A549 (cell line): ENCODE results near the gene RPRD1A. TPM values are rescaled to one million over a fixed set of nuclear protein-coding genes. Genes with fewer than 3 reads are reported as not detected.
"Not testable (repeated sequence)": the region's sequence is repeated elsewhere in the genome, so short reads cannot be mapped to it uniquely, and the experiment has no call there.

Experiments used
- ATAC-seq, 2 experiments: fragments of 200-7000 bp in 1 of 2; fragments of >200 bp in 1 of 2; cut with Nextera tagmentation in 1 of 2; cut with Tn5 transposase in 1 of 2; 3 replicates each; pipeline versions ENCODE4 v1.8.0 to v1.9.1; 2018 to 2020; ENCODE audit warnings: mild to moderate bottlenecking in 1 of 2, moderate library complexity in 1 of 2
- CTCF ChIA-PET: fragments of 300-600 bp; sonication (Branson Sonifier 250); formaldehyde crosslinking; extraction: SDS; loops from one replicate; lab custom pipeline; 2021; ENCODE audit warnings: antibody characterized with exemption, inconsistent platforms; lab: Yijun Ruan, JAX
- POLR2A ChIA-PET: fragments of 350-600 bp; formaldehyde crosslinking; extraction: SDS; loops from one replicate; lab custom pipeline; 2021; ENCODE audit warnings: antibody characterized with exemption, inconsistent platforms; lab: Yijun Ruan, JAX
- DNase-seq, 2 experiments: peaks; one replicate each; pipeline versions ENCODE4 v3.0.0 to v3.0.0-alpha.2; 2011 to 2016; ENCODE audit warnings: low read depth in 1 of 2, low spot score in 1 of 2
- FAIRE-seq: peaks from 2 replicates; lab custom pipeline; 2011; peaks lifted over from hg19 to GRCh38; lab: Jason Lieb, UNC
- H3K27ac ChIP-seq, 2 experiments: fragments of >200 bp; sonication (Bioruptor Twin); formaldehyde crosslinking; 3 replicates each; pipeline ENCODE4 v1.5.1; 2016 to 2017
- H3K4me1 ChIP-seq: fragments of >200 bp; sonication (Bioruptor Twin); formaldehyde crosslinking; 3 replicates; pipeline ENCODE4 v1.6.1; 2016
- H3K4me2 ChIP-seq: fragments of >200 bp; sonication (Bioruptor Twin); formaldehyde crosslinking; 3 replicates; pipeline ENCODE4 v1.6.1; 2016
- H3K4me3 ChIP-seq: fragments of >200 bp; sonication (Bioruptor Twin); formaldehyde crosslinking; 3 replicates; pipeline ENCODE4 v1.5.1; 2016
- H3K9me3 ChIP-seq: fragments of >200 bp; sonication (Bioruptor Twin); formaldehyde crosslinking; 3 replicates; pipeline ENCODE4 v1.6.1; 2016
- BCL3 ChIP-seq: fragments of >200 bp; sonication (Bioruptor Twin); formaldehyde crosslinking; IDR thresholded peaks from 3 replicates; pipeline ENCODE4 v1.6.1; 2016
- CBX8 ChIP-seq: fragments of 200-600 bp; sonication (generic); IDR thresholded peaks from 2 replicates; pipeline ENCODE4 v1.6.1; 2016
- CHD4 ChIP-seq: fragments of 200-600 bp; sonication (generic); IDR thresholded peaks from 2 replicates; pipeline ENCODE4 v1.6.1; 2016; ENCODE audit warnings: antibody characterized with exemption, mild to moderate bottlenecking, borderline replicate concordance
- EP300 ChIP-seq, 2 experiments: fragments of >200 bp; sonication (Bioruptor Twin); formaldehyde crosslinking; IDR thresholded peaks; 2 replicates in 1 of 2; 3 replicates in 1 of 2; pipeline ENCODE4 v1.6.1; 2016 to 2017
- ESRRA ChIP-seq: fragments of 150-350 bp; IDR thresholded peaks from 2 replicates; pipeline ENCODE4 v1.6.1; 2014; ENCODE audit warnings: mild to moderate bottlenecking, low read length, borderline replicate concordance
- FOXS1 ChIP-seq: fragments of 250-450 bp; sonication (Bioruptor Pico); IDR thresholded peaks from 2 replicates; pipeline ENCODE4 v1.5.0; 2020; ENCODE audit warnings: mild to moderate bottlenecking, moderate library complexity
- HOXA7 ChIP-seq: fragments of 250-450 bp; sonication (Bioruptor Pico); IDR thresholded peaks from 2 replicates; pipeline ENCODE4 v1.5.0; 2020; ENCODE audit warnings: mild to moderate bottlenecking, moderate library complexity
- JUNB ChIP-seq: fragments of >200 bp; sonication (Bioruptor Twin); formaldehyde crosslinking; IDR thresholded peaks from 2 replicates; pipeline ENCODE4 v1.6.1; 2016
- MAFK ChIP-seq: fragments of 450-650 bp; IDR thresholded peaks from 2 replicates; pipeline ENCODE4 v1.6.1; 2014; ENCODE audit not compliant: partially characterized antibody
- MAZ ChIP-seq: fragments of 150-350 bp; IDR thresholded peaks from 2 replicates; pipeline ENCODE4 v1.6.1; 2014; ENCODE audit warnings: antibody characterized with exemption, low read depth, low read length, borderline replicate concordance
- NFE2L2 ChIP-seq: fragments of 150-350 bp; conservative IDR thresholded peaks from 2 replicates; pipeline ENCODE4 v1.6.1; 2014; ENCODE audit warnings: low read length
- PHF8 ChIP-seq: fragments of 200-600 bp; sonication (generic); IDR thresholded peaks from 2 replicates; pipeline ENCODE4 v1.6.1; 2016; ENCODE audit warnings: low read depth, mild to moderate bottlenecking, antibody characterized with exemption, moderate library complexity, borderline replicate concordance
- POLR2AphosphoS2 ChIP-seq: conservative IDR thresholded peaks from 2 replicates; pipeline ENCODE4 v1.6.1; 2012; ENCODE audit warnings: low read length, improper control_type of control experiment, inconsistent platforms
- REST ChIP-seq: fragments of 200-600 bp; sonication (generic); IDR thresholded peaks from 2 replicates; pipeline ENCODE4 v1.6.1; 2016; ENCODE audit warnings: antibody characterized with exemption, mild to moderate bottlenecking, moderate library complexity
- SREBF2 ChIP-seq: fragments of 450-650 bp; IDR thresholded peaks from 2 replicates; pipeline ENCODE4 v1.6.1; 2014; ENCODE audit warnings: mild to moderate bottlenecking, moderate library complexity
- TP53 ChIP-seq: fragments of 250-450 bp; sonication (Bioruptor Pico); IDR thresholded peaks from 2 replicates; pipeline ENCODE4 v1.5.0; 2021; ENCODE audit warnings: mild to moderate bottlenecking, moderate library complexity
- ZFP36 ChIP-seq: fragments of 450-650 bp; IDR thresholded peaks from 2 replicates; pipeline ENCODE4 v1.6.1; 2014; ENCODE audit warnings: borderline replicate concordance; ENCODE audit not compliant: partially characterized antibody
- ZSCAN20 ChIP-seq: fragments of 250-450 bp; sonication (Bioruptor Pico); IDR thresholded peaks from 2 replicates; pipeline ENCODE4 v1.8.0; 2022; ENCODE audit warnings: mild to moderate bottlenecking, moderate library complexity
- WGBS: methylation state at CpG from one replicate; pipeline ENCODE4 v1.1.6; 2017; ENCODE audit errors: missing lambda C conversion rate; 5-methylcytosine and 5-hydroxymethylcytosine counted together
- polyA plus RNA-seq, 4 experiments: library from polyadenylated mRNA; depleted of rRNA in 3 of 4; stranded (reverse); fragments of >200 nt; fragmentation: RNase III in 1 of 4; extraction: RNeasy Plus Mini Kit Qiagen cat#74134 plus additional on column Dnase treatment in 1 of 4; gene quantifications; 2 replicates in 3 of 4; 3 replicates in 1 of 4; pipeline ENCODE4 v1.2.3, GENCODE V29; 2011 to 2017
- TF ChIP-seq, protein P1 (sequence below): fragments of 250-450 bp; sonication (Bioruptor Pico); IDR thresholded peaks from 2 replicates; pipeline ENCODE4 v1.5.0; 2020; ENCODE audit warnings: low read depth, mild to moderate bottlenecking, moderate library complexity
- TF ChIP-seq, protein P2 (sequence below): fragments of 450-650 bp; IDR thresholded peaks from 2 replicates; pipeline ENCODE4 v1.6.1; 2014; ENCODE audit warnings: antibody characterized with exemption
- TF ChIP-seq, protein P3 (sequence below): fragments of 150-350 bp; IDR thresholded peaks from 2 replicates; pipeline ENCODE4 v1.6.1; 2014; ENCODE audit warnings: low read depth, mild to moderate bottlenecking, low read length
- TF ChIP-seq, protein P4 (sequence below): IDR thresholded peaks from 2 replicates; pipeline ENCODE4 v1.6.1; 2012
- TF ChIP-seq, protein P5 (sequence below): fragments of >200 bp; sonication (Bioruptor Twin); formaldehyde crosslinking; IDR thresholded peaks from 2 replicates; pipeline ENCODE4 v1.6.1; 2016
- TF ChIP-seq, protein P6 (sequence below): fragments of >200 bp; sonication (Bioruptor Twin); formaldehyde crosslinking; IDR thresholded peaks from 3 replicates; pipeline ENCODE4 v1.5.1; 2016

Gene RPRD1A
- polyA plus RNA-seq, 2 of the 4 experiments (the other 2 are of a cell fraction), result 25.8 to 58.2 TPM

GRCh38 chr18:36025025-36025424, 42.3 kb downstream of the RPRD1A start:
- WGBS, result 81% methylated on average over 1 of the region's 1 CpG
- FAIRE-seq (no peak), DNase-seq (no peak), ATAC-seq (no peak)
- Histone ChIP-seq H3K4me2 (no peak overlapping the region), H3K4me1 (no peaks in the 10 kb centered on the region), H3K9me3 (no peaks in the 10 kb centered on the region), H3K27ac (no peak overlapping the region), H3K4me3 (no peak overlapping the region)
- CTCF ChIA-PET, result no interaction called here
- TF ChIP-seq MAFK (no peak), FOXS1 (CRISPR knock-in tag) (no peak), CHD4 (no peak), SREBF2 (no peak), EP300 (IDR thresholded peaks at IDR 0.05) (no peak), NFE2L2 (no peak), ZSCAN20 (CRISPR knock-in tag) (no peak), HOXA7 (CRISPR knock-in tag) (no peak), PHF8 (no peak)
- TF ChIP-seq, protein P1, sequence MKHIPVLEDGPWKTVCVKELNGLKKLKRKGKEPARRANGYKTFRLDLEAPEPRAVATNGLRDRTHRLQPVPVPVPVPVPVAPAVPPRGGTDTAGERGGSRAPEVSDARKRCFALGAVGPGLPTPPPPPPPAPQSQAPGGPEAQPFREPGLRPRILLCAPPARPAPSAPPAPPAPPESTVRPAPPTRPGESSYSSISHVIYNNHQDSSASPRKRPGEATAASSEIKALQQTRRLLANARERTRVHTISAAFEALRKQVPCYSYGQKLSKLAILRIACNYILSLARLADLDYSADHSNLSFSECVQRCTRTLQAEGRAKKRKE (CRISPR knock-in tag), result no peak
- TF ChIP-seq, protein P2, sequence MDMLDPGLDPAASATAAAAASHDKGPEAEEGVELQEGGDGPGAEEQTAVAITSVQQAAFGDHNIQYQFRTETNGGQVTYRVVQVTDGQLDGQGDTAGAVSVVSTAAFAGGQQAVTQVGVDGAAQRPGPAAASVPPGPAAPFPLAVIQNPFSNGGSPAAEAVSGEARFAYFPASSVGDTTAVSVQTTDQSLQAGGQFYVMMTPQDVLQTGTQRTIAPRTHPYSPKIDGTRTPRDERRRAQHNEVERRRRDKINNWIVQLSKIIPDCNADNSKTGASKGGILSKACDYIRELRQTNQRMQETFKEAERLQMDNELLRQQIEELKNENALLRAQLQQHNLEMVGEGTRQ, result no peak
- POLR2A ChIA-PET, result no interaction called here

DNA sequence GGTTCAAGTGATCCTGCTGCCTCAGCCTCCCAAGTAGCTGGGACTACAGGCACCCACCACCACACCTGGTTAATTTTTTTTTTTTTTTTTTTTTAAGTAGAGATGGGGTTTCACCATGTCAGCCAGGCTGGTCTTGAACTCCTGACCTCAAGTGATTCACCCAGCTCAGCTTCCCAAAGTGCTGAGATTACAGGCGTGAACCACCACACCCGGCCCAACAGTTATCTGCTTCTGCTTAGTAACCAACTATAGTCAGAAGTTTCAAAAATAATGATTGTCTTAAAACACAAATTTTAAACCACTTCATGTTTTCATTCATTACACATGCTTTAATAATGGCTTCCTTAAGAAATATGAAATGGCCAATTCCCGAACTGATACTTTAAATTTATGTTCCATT, 43.1 kb downstream of the RPRD1A start:
- H3K4me1 ChIP-seq, FAIRE-seq, H3K9me3 ChIP-seq, H3K4me3 ChIP-seq, DNase-seq, H3K27ac ChIP-seq, POLR2A ChIA-PET, ATAC-seq, CTCF ChIA-PET, H3K4me2 ChIP-seq: not testable (repeated sequence)
- WGBS, result 96% methylated on average over 3 of the region's 3 CpGs

GRCh38 chr18:36023336-36023735, 44.0 kb downstream of the RPRD1A start:
- ChIA-PET POLR2A (no interaction called here), CTCF (no interaction called here)
- no peak for DNase-seq
- WGBS, result 92% methylated on average over 1 of the region's 1 CpG
- Histone ChIP-seq H3K4me3 (no peak overlapping the region), H3K9me3 (no peaks in the 10 kb centered on the region), H3K27ac (no peak overlapping the region), H3K4me2 (no peak overlapping the region), H3K4me1 (no peaks in the 10 kb centered on the region)
- no peak for ATAC-seq
- FAIRE-seq, result no peak
- TF ChIP-seq POLR2AphosphoS2, result no peak
- no peak for TF ChIP-seq TP53 (CRISPR knock-in tag)
- TF ChIP-seq BCL3, result no peak
- TF ChIP-seq ESRRA, result no peak
- TF ChIP-seq, protein P3, sequence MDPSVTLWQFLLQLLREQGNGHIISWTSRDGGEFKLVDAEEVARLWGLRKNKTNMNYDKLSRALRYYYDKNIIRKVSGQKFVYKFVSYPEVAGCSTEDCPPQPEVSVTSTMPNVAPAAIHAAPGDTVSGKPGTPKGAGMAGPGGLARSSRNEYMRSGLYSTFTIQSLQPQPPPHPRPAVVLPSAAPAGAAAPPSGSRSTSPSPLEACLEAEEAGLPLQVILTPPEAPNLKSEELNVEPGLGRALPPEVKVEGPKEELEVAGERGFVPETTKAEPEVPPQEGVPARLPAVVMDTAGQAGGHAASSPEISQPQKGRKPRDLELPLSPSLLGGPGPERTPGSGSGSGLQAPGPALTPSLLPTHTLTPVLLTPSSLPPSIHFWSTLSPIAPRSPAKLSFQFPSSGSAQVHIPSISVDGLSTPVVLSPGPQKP, result no peak
- TF ChIP-seq, protein P4, sequence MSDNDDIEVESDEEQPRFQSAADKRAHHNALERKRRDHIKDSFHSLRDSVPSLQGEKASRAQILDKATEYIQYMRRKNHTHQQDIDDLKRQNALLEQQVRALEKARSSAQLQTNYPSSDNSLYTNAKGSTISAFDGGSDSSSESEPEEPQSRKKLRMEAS, result no peak
- no peak for TF ChIP-seq MAZ
- no peak for TF ChIP-seq SREBF2
- TF ChIP-seq JUNB, result no peak
- TF ChIP-seq, protein P5, sequence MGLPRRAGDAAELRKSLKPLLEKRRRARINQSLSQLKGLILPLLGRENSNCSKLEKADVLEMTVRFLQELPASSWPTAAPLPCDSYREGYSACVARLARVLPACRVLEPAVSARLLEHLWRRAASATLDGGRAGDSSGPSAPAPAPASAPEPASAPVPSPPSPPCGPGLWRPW, result no peak
- TF ChIP-seq ZFP36, result no peak
- TF ChIP-seq, protein P6, sequence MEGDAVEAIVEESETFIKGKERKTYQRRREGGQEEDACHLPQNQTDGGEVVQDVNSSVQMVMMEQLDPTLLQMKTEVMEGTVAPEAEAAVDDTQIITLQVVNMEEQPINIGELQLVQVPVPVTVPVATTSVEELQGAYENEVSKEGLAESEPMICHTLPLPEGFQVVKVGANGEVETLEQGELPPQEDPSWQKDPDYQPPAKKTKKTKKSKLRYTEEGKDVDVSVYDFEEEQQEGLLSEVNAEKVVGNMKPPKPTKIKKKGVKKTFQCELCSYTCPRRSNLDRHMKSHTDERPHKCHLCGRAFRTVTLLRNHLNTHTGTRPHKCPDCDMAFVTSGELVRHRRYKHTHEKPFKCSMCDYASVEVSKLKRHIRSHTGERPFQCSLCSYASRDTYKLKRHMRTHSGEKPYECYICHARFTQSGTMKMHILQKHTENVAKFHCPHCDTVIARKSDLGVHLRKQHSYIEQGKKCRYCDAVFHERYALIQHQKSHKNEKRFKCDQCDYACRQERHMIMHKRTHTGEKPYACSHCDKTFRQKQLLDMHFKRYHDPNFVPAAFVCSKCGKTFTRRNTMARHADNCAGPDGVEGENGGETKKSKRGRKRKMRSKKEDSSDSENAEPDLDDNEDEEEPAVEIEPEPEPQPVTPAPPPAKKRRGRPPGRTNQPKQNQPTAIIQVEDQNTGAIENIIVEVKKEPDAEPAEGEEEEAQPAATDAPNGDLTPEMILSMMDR, result no peak
- no peak for TF ChIP-seq CBX8
- TF ChIP-seq REST, result no peak
